ENCODE results near the gene CYTIP.
"Not testable (repeated sequence)": the region's sequence is repeated elsewhere in the genome, so short reads cannot be mapped to it uniquely, and the experiment has no call there.

CYTIP gene

DNA sequence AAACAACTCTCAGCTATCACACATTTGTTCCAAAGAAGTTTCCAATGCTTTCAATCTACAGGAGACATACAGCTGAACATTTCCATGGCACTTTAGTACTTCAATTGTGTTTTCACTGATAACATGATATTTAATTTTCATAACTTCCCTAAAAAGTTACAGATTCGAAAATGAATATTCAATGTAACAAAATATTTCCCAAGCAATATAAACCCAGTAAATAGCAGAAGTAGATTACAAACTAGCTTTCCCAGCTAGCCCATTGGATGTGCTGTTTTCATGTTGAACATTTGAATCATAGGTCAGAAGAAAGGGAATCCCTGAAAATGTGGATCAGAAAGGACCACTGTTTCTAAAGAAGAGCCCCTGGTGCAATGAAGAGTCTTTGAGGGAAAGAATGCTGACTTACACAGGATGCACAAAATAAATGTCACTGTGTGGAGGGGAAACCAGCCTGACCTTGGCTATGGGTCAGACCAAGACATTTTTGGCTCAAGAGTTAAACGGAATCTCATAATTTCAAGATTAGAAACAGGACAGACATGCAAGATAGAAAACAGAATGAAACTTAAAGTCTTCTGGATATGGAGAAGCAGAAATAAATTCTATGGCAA is 22.5 kb downstream of the CYTIP start:
- Mint-ChIP-seq H3K4me1 (peaks cover 79% of the 10 kb centered on the region), H3K36me3 (peaks cover 100% of the 10 kb centered on the region), H3K4me3 (peak overlapping the region; percentile 57), H3K27ac (peak overlapping the region; percentile 94), H3K9me3 (no peaks in the 10 kb centered on the region)
- ATAC-seq (no peak), DNase-seq (ENCODE audit: low spot score in 2 of 2) (no peak)

- DNase-seq (ENCODE audit: low spot score in 2 of 2) = no peak
- peaks cover 77% of the 10 kb centered on the region for H3K4me1 Mint-ChIP-seq
- peaks cover 100% of the 10 kb centered on the region for H3K36me3 Mint-ChIP-seq
- no peaks in the 10 kb centered on the region for H3K9me3 Mint-ChIP-seq
- H3K4me3 Mint-ChIP-seq = peak overlapping the region; percentile 57
- ATAC-seq = peak; percentile 87
- H3K27ac Mint-ChIP-seq = peak overlapping the region; percentile 94
These were observed 23.0 kb downstream of the CYTIP start for GRCh38 chr2:157420771-157421323.

DNA sequence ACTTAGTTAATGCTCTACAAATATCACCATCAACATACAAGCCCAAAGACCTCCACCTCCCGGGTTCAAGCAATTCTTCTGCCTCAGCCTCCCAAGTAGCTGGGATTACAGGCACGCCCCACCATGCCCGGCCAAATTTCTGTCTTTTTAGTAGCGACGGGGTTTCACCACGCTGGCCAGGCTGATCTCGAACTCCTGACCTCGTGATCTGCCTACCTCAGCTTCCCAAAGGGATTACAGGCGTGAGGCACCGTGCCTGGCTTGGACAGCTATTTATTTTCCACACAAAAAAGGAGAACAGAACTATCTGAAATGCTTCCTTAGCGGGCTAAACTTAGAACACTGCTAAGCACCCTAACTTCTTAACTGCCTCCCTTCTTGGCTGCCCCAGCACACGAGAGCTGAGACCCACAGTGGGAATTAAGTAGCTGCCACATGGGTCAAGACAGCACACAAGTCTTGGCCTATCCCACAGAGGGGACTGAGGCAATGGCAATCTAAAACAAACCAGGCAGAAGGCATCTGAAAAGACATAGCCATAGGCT is 24.8 kb downstream of the CYTIP start:
- Mint-ChIP-seq H3K9me3 (no peaks in the 10 kb centered on the region), H3K27ac (peak overlapping the region; percentile 94), H3K4me1 (peaks cover 84% of the 10 kb centered on the region), H3K4me3 (peak overlapping the region; percentile 57), H3K36me3 (peaks cover 100% of the 10 kb centered on the region)
- no peak for DNase-seq (ENCODE audit: low spot score in 2 of 2)
- ATAC-seq = no peak

- peaks cover 100% of the 10 kb centered on the region for H3K36me3 Mint-ChIP-seq
- H3K4me1 Mint-ChIP-seq = peaks cover 90% of the 10 kb centered on the region
- peak overlapping the region; percentile 94 for H3K27ac Mint-ChIP-seq
- peak overlapping the region; percentile 57 for H3K4me3 Mint-ChIP-seq
- no peaks in the 10 kb centered on the region for H3K9me3 Mint-ChIP-seq
- DNase-seq (ENCODE audit: low spot score in 2 of 2) = no peak
- no peak for ATAC-seq
These were observed 25.6 kb downstream of the CYTIP start for GRCh38 chr2:157418239-157418641.

GRCh38 chr2:157415591-157416101 is 28.2 kb downstream of the CYTIP start:
- DNase-seq (ENCODE audit: low spot score in 2 of 2) (no peak), ATAC-seq (no peak)
- Mint-ChIP-seq H3K4me3 (peak overlapping the region; percentile 66), H3K9me3 (no peaks in the 10 kb centered on the region), H3K36me3 (peaks cover 100% of the 10 kb centered on the region), H3K4me1 (peaks cover 79% of the 10 kb centered on the region), H3K27ac (peak overlapping the region; percentile 89)

GRCh38 chr2:157414050-157414449 is 29.8 kb downstream of the CYTIP start:
- ATAC-seq (peak; percentile 54), DNase-seq (ENCODE audit: low spot score in 2 of 2) (no peak)
- peaks cover 100% of the 10 kb centered on the region for H3K36me3 Mint-ChIP-seq
- H3K4me3 Mint-ChIP-seq = peak overlapping the region; percentile 66
- H3K4me1 Mint-ChIP-seq = peaks cover 73% of the 10 kb centered on the region
- peak overlapping the region; percentile 89 for H3K27ac Mint-ChIP-seq
- H3K9me3 Mint-ChIP-seq = no peaks in the 10 kb centered on the region

DNA sequence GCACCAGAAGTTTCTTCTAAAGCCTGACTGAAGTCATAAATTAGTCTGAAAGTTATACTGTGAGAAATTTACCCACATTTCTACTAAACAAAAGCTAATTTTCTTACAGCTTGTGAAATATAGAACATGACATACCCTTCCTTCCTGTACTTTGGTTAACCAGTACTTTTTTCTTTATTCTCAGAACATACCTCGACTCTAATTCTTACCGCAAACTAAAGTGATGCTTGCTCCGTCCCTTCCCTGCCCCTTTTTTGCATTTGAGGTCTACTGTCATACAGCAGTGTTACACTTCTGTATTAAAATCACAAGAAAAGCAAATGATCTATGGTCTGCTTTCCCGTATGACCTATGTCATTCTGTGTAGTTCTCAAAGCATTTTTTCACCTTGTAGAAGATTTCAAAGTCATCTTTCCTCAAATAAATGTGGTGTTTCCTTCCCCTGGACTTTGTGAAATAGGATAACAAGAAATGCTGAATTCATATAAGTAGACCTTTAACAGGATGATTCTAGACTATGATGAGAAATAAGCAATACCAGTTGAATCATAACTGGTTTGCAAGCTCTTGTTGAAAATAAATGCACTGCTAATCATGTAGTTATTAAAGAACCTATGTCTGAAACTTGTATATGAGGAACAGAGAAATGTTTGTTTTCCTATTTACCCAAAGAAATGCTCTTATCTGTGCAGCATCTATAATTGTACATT is 30.4 kb downstream of the CYTIP start:
- DNase-seq (ENCODE audit: low spot score in 2 of 2) (no peak), ATAC-seq (peak; percentile 87)
- Mint-ChIP-seq H3K4me3 (peak overlapping the region; percentile 66), H3K27ac (peak overlapping the region; percentile 89), H3K36me3 (peaks cover 100% of the 10 kb centered on the region), H3K4me1 (peaks cover 70% of the 10 kb centered on the region), H3K9me3 (no peaks in the 10 kb centered on the region)

DNA sequence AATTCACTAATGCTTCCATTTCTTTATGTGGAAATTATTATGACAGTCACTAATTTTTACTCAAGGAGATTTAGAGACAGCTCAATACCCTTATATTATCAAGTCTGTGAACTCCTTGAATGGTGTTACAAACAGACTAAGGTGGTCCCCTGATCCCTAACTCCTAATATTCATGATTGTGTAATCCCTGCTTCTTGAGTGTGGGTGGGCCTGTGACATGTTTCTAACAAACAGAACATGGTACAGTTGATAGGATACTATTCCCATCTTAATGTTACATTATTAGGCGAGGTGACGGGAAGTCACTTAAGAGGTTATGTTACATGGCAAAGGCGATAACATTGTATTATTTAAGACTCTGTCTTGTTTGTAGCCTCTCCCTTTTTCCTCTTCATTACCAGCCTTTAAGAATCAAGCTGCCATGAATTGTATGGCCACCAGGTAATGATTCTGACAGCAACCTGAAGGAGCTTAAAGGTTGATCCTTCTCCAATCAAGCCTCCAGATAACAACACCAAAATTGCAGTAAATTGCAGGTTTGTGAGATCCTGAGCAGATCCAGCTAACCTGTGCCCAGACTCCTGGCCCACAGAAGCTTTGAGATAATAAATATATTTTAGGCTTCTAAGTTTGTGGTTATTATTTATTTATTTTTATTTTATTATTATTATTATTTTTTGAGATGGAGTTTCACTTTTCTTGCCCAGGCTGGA is 32.1 kb downstream of the CYTIP start:
- Mint-ChIP-seq H3K4me3 (no peak overlapping the region), H3K36me3 (peaks cover 99% of the 10 kb centered on the region), H3K4me1 (peaks cover 58% of the 10 kb centered on the region), H3K27ac (peak overlapping the region; percentile 89), H3K9me3 (no peaks in the 10 kb centered on the region)
- DNase-seq (ENCODE audit: low spot score in 2 of 2) (no peak), ATAC-seq (no peak)

- H3K27ac Mint-ChIP-seq = peak overlapping the region; percentile 77
- not testable (repeated sequence) for H3K9me3 Mint-ChIP-seq; ATAC-seq; H3K4me3 Mint-ChIP-seq; DNase-seq (ENCODE audit: low spot score in 2 of 2)
- peaks cover 66% of the 10 kb centered on the region for H3K4me1 Mint-ChIP-seq
- peaks cover 92% of the 10 kb centered on the region for H3K36me3 Mint-ChIP-seq
These were observed 38.5 kb downstream of the CYTIP start for GRCh38 chr2:157405398-157405797.

GRCh38 chr2:157404363-157404762 is 39.5 kb downstream of the CYTIP start:
- Mint-ChIP-seq H3K27ac (peak overlapping the region; percentile 87), H3K4me1 (peaks cover 64% of the 10 kb centered on the region), H3K9me3 (peaks cover 9% of the 10 kb centered on the region), H3K36me3 (peaks cover 81% of the 10 kb centered on the region), H3K4me3 (peak overlapping the region; percentile 32)
- peak; percentile 100 for ATAC-seq
- DNase-seq (ENCODE audit: low spot score in 2 of 2) = no peak

GRCh38 chr2:157402801-157403485 is 40.9 kb downstream of the CYTIP start:
- not testable (repeated sequence) for ATAC-seq; H3K9me3 Mint-ChIP-seq; DNase-seq (ENCODE audit: low spot score in 2 of 2); H3K4me3 Mint-ChIP-seq
- Mint-ChIP-seq H3K36me3 (peaks cover 67% of the 10 kb centered on the region), H3K27ac (peak overlapping the region; percentile 87), H3K4me1 (peaks cover 63% of the 10 kb centered on the region)

DNA sequence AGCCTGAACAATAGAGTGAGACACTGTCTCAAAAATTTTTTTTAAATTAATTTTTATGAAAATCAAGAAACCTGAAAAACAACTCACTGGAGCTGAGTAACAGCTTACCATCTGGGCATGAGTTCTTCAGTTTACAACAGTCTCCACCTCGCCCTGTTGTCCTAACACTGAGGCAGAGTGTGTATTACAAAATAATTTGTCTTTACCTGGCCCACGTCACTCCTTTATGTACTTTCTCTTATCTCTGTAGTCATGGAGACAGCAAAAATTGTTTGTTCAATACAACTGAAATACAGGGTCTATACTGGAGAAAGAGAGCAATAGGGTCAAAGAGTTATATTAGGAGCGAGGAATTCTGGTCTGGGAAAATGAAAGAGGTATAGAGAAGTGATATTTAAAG is 48.1 kb downstream of the CYTIP start:
- Mint-ChIP-seq H3K36me3 (peaks cover 3% of the 10 kb centered on the region), H3K27ac (no peak overlapping the region), H3K4me1 (peaks cover 8% of the 10 kb centered on the region), H3K4me3 (no peak overlapping the region), H3K9me3 (peaks cover 5% of the 10 kb centered on the region)
- DNase-seq (ENCODE audit: low spot score in 2 of 2) (no peak), ATAC-seq (no peak)

GRCh38 chr2:157394928-157395327 is 49.0 kb downstream of the CYTIP start:
- DNase-seq (ENCODE audit: low spot score in 2 of 2) (no peak), ATAC-seq (no peak)
- no peak overlapping the region for H3K27ac Mint-ChIP-seq
- H3K4me3 Mint-ChIP-seq = no peak overlapping the region
- no peaks in the 10 kb centered on the region for H3K36me3 Mint-ChIP-seq
- no peaks in the 10 kb centered on the region for H3K4me1 Mint-ChIP-seq
- peaks cover 5% of the 10 kb centered on the region for H3K9me3 Mint-ChIP-seq

DNA sequence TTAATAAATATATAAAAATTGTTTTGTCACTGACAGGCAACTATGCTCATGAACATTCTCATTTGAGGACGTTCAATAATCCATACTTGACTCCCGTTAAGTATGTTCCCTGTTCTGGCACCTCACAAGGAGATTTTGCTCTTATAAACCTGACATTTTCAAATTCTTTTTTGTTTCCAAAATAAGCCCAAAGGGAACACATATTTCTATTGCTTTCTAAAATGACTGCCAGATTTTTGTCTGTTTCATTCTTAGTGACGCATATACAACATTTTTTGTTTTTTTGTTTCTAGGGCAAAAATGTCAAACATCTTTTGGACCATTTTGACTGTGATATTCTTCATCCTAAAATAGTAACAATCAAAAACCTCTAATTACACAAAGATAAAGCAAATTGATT is 50.5 kb downstream of the CYTIP start:
- no peak overlapping the region for H3K27ac Mint-ChIP-seq
- H3K4me3 Mint-ChIP-seq = no peak overlapping the region
- no peaks in the 10 kb centered on the region for H3K36me3 Mint-ChIP-seq
- no peaks in the 10 kb centered on the region for H3K4me1 Mint-ChIP-seq
- DNase-seq (ENCODE audit: low spot score in 2 of 2) (no peak), ATAC-seq (no peak)
- H3K9me3 Mint-ChIP-seq = peaks cover 8% of the 10 kb centered on the region

All from stimulated activated effector memory CD8-positive, alpha-beta T cell treated with anti-CD3 and anti-CD28 coated beads, Interleukin-12 subunit alpha, Interleukin-12 subunit beta, amount 100 ng/mL, for 72 hours (primary cell).